Measurements from ENCODE around the gene KCND3. TPM values are rescaled to one million over a fixed set of nuclear protein-coding genes. Genes with fewer than 3 reads are reported as not detected.

KCND3 gene
- total and polyA plus RNA-seq, 2 donors (not counting 3 experiments of a cell fraction or from before 2014, with no cell fraction given), result 0.03 TPM; not detected in 1

GRCh38 chr1:111813440-111814304 is 175.8 kb downstream of the KCND3 start:
- FAIRE-seq (no peak), DNase-seq (ENCODE audit: low read depth, low spot score) (no peak)
- ChIA-PET POLR2A (no interaction called here), CTCF (interaction anchor here (1.0 to 1.2 kb wide), 4 partner anchors 99 to 523 kb away, joined by 3 to 17 read pairs (median 4); partner anchors contain the start of gene C1orf162)
- dilution Hi-C loops (cut with MboI; ENCODE audit: extremely low pct_ligation_motif_present, low sequenced_read_pairs) (no loop called here), intact Hi-C loops (cut with micrococcal nuclease) (no loop called here)
- no peaks in the 10 kb centered on the region for H3K36me3 ChIP-seq (ENCODE audit: control insufficient read depth in 2 of 2, extremely low read depth in 1 of 2, insufficient read depth in 2 of 2, low read length in 2 of 2)
- H3K4me3 ChIP-seq (replicated peaks in 1 of 3; ENCODE audit: insufficient read depth in 1 of 3, low read depth in 1 of 3, low read length in 3 of 3), result no peak overlapping the region
- H3K4me1 ChIP-seq (ENCODE audit: control insufficient read depth, extremely low read depth, insufficient read depth, low read length), result no peaks in the 10 kb centered on the region
- no peaks in the 10 kb centered on the region for H3K9me3 ChIP-seq (replicated peaks; ENCODE audit: control insufficient read depth, insufficient read depth, low read length)
- H3K4me2 ChIP-seq (ENCODE audit: insufficient read depth, low read length), result no peak overlapping the region
- H2AFZ ChIP-seq (ENCODE audit: low read depth, low read length), result no peak overlapping the region
- H3K9me1 ChIP-seq (replicated peaks; ENCODE audit: control insufficient read depth, extremely low read depth, insufficient read depth, low read length), result no peaks in the 10 kb centered on the region
- H3K27ac ChIP-seq (ENCODE audit: insufficient read depth, low read depth, low read length), result no peak overlapping the region
- no TSS peak for BruUV-seq (replicated peaks)
- H4K20me1 ChIP-seq (replicated peaks; ENCODE audit: control insufficient read depth, extremely low read depth, insufficient read depth, low read length), result no peaks in the 10 kb centered on the region
- H3K27me3 ChIP-seq (ENCODE audit: control insufficient read depth in 2 of 2, insufficient read depth in 2 of 2, low read length in 2 of 2), result peaks cover 0 to 2% of the 10 kb centered on the region in 2 experiments
- peak in 1 of 2 donors; percentile 3 for TF ChIP-seq CTCF (IDR thresholded peaks at IDR 0.05; ENCODE audit: extremely low read depth in 1 of 2, insufficient read depth in 1 of 2, low read depth in 1 of 2, low read length in 2 of 2)
- no peak for TF ChIP-seq MYC (IDR thresholded peaks at IDR 0.05; ENCODE audit: low read depth, low read length)
- TF ChIP-seq MAX (IDR thresholded peaks at IDR 0.05; ENCODE audit: insufficient read depth, insufficient read length), result no peak
- H3K9ac ChIP-seq (replicated peaks; ENCODE audit: extremely low read depth, insufficient read depth, low read length), result no peak overlapping the region
- H3K79me2 ChIP-seq (ENCODE audit: control insufficient read depth, insufficient read depth, low read length), result no peaks in the 10 kb centered on the region

- H3K4me2 ChIP-seq (ENCODE audit: insufficient read depth, low read length), result no peak overlapping the region
- intact Hi-C loops (cut with micrococcal nuclease), result no loop called here
These were observed 177.2 kb downstream of the KCND3 start for GRCh38 chr1:111812306-111812705.

More at GRCh38 chr1:111812306-111812705, 177.2 kb downstream of the KCND3 start:
- H3K4me3 ChIP-seq (replicated peaks in 1 of 3; ENCODE audit: insufficient read depth in 1 of 3, low read depth in 1 of 3, low read length in 3 of 3), result no peak overlapping the region
- ChIA-PET POLR2A (no interaction called here), CTCF (no interaction called here)
- no peak overlapping the region for H3K27ac ChIP-seq (ENCODE audit: insufficient read depth, low read depth, low read length)
- DNase-seq (ENCODE audit: low read depth, low spot score) (no peak), FAIRE-seq (no peak)
- no peaks in the 10 kb centered on the region for H3K9me3 ChIP-seq (replicated peaks; ENCODE audit: control insufficient read depth, insufficient read depth, low read length)
- no peaks in the 10 kb centered on the region for H3K27me3 ChIP-seq (ENCODE audit: control insufficient read depth in 2 of 2, insufficient read depth in 2 of 2, low read length in 2 of 2)
- no peak overlapping the region for H2AFZ ChIP-seq (ENCODE audit: low read depth, low read length)
- dilution Hi-C loops (cut with MboI; ENCODE audit: extremely low pct_ligation_motif_present, low sequenced_read_pairs), result no loop called here
- no peaks in the 10 kb centered on the region for H3K4me1 ChIP-seq (ENCODE audit: control insufficient read depth, extremely low read depth, insufficient read depth, low read length)
- no TSS peak for BruUV-seq (replicated peaks)
- no peaks in the 10 kb centered on the region for H3K36me3 ChIP-seq (ENCODE audit: control insufficient read depth in 2 of 2, extremely low read depth in 1 of 2, insufficient read depth in 2 of 2, low read length in 2 of 2)
- H3K9ac ChIP-seq (replicated peaks; ENCODE audit: extremely low read depth, insufficient read depth, low read length), result no peak overlapping the region
- H3K79me2 ChIP-seq (ENCODE audit: control insufficient read depth, insufficient read depth, low read length), result no peaks in the 10 kb centered on the region
- TF ChIP-seq POLR2A (IDR thresholded peaks at IDR 0.05; ENCODE audit: low read depth, low read length), result no peak
- TF ChIP-seq POLR2AphosphoS5 (IDR thresholded peaks at IDR 0.05; ENCODE audit: insufficient read depth, low read depth, low read length), result no peak
- no peak for TF ChIP-seq CTCF (IDR thresholded peaks at IDR 0.05; ENCODE audit: extremely low read depth in 1 of 2, insufficient read depth in 1 of 2, low read depth in 1 of 2, low read length in 2 of 2)
- no peak for TF ChIP-seq MYC (IDR thresholded peaks at IDR 0.05; ENCODE audit: low read depth, low read length)
- no peak for TF ChIP-seq MAX (IDR thresholded peaks at IDR 0.05; ENCODE audit: insufficient read depth, insufficient read length)
- no peak for TF ChIP-seq EZH2 (IDR thresholded peaks at IDR 0.05; ENCODE audit: borderline replicate concordance, low read depth, low read length, severe bottlenecking)
- no peaks in the 10 kb centered on the region for H4K20me1 ChIP-seq (replicated peaks; ENCODE audit: control insufficient read depth, extremely low read depth, insufficient read depth, low read length)
- no peaks in the 10 kb centered on the region for H3K9me1 ChIP-seq (replicated peaks; ENCODE audit: control insufficient read depth, extremely low read depth, insufficient read depth, low read length)

All from endothelial cell of umbilical vein (primary cell).